Activated B cell treated with CpG ODN at 0.5 μM for 24 hours (primary cell): ENCODE measurements around the gene GIPC3. TPM values are rescaled to one million over a fixed set of nuclear protein-coding genes. Genes with fewer than 3 reads are reported as not detected.

Experiments used
- ATAC-seq: fragments of 200-7000 bp; cut with Tn5 transposase; one replicate; pipeline ENCODE4 v1.10.0; 2021; ENCODE audit warnings: low read depth, mild to moderate bottlenecking, moderate library complexity
- CTCF ChIA-PET: fragments of 350-600 bp; sonication (Branson Sonifier 250); formaldehyde crosslinking; loops from one replicate; lab custom pipeline; 2021; ENCODE audit warnings: antibody characterized with exemption; lab: Charles Lee
- POLR2A ChIA-PET: fragments of 350-600 bp; sonication (Branson Sonifier 250); formaldehyde crosslinking; loops from one replicate; lab custom pipeline; 2021; ENCODE audit warnings: antibody characterized with exemption; lab: Charles Lee
- DNase-seq: peaks from one replicate; pipeline ENCODE4 v3.0.0; 2022
- H3K27ac Mint-ChIP-seq: one replicate; pipeline ENCODE4 v1.8.0; 2020; ENCODE audit warnings: mixed read lengths
- H3K27me3 Mint-ChIP-seq: one replicate; pipeline ENCODE4 v1.8.0; 2021; ENCODE audit warnings: mixed read lengths
- H3K36me3 Mint-ChIP-seq: one replicate; pipeline ENCODE4 v1.8.0; 2021; ENCODE audit warnings: low read depth, mixed read lengths
- H3K4me1 Mint-ChIP-seq: one replicate; pipeline ENCODE4 v1.8.0; 2021; ENCODE audit warnings: mixed read lengths
- H3K4me3 Mint-ChIP-seq: one replicate; pipeline ENCODE4 v1.8.0; 2020; ENCODE audit warnings: mild to moderate bottlenecking, mixed read lengths
- H3K9me3 Mint-ChIP-seq: one replicate; pipeline ENCODE4 v1.8.0; 2020; ENCODE audit warnings: mixed read lengths
- CTCF ChIP-seq: fragments of 200-600 bp; IDR thresholded peaks from one replicate; pipeline ENCODE4 v1.8.0; 2022; ENCODE audit warnings: antibody characterized with exemption, mild to moderate bottlenecking
- intact Hi-C: fragments of 100-400 bp; cut with micrococcal nuclease; formaldehyde crosslinking; loops from one replicate; pipeline ENCODE4 v1.15.1; 2024
- total RNA-seq: library from RNA; stranded (reverse); gene quantifications from 2 replicates; pipeline ENCODE4 v1.2.3, GENCODE V29; 2022

The GIPC3 gene
- total RNA-seq, 1 donor from 2014 or later: 0.29 TPM

GRCh38 chr19:3622224-3622623 is 36.9 kb downstream of the GIPC3 start:
- ATAC-seq (no peak), DNase-seq (no peak)
- no peak overlapping the region for H3K27ac Mint-ChIP-seq
- POLR2A ChIA-PET: interaction anchor here (0.6 to 1.1 kb wide), 4 partner anchors 60 to 855 kb away, joined by 5 to 8 read pairs (median 6); partner anchors contain the start of gene DOHH
- no peaks in the 10 kb centered on the region for H3K9me3 Mint-ChIP-seq
- intact Hi-C loops: no loop called here
- H3K4me3 Mint-ChIP-seq: no peak overlapping the region
- CTCF ChIA-PET: interaction anchor here (1.1 kb wide), 1 partner anchor 14 kb away, joined by 3 read pairs; no protein-coding TSS in a partner anchor
- H3K36me3 Mint-ChIP-seq: peaks cover 38% of the 10 kb centered on the region
- H3K4me1 Mint-ChIP-seq: peaks cover 40% of the 10 kb centered on the region
- no peaks in the 10 kb centered on the region for H3K27me3 Mint-ChIP-seq
- no peak for TF ChIP-seq CTCF

GRCh38 chr19:3623716-3624115 is 38.4 kb downstream of the GIPC3 start:
- Mint-ChIP-seq H3K36me3 (peaks cover 34% of the 10 kb centered on the region), H3K9me3 (no peaks in the 10 kb centered on the region), H3K4me1 (peaks cover 30% of the 10 kb centered on the region), H3K27ac (no peak overlapping the region), H3K4me3 (no peak overlapping the region), H3K27me3 (no peaks in the 10 kb centered on the region)
- DNase-seq: no peak
- CTCF ChIA-PET: no interaction called here
- intact Hi-C loops: no loop called here
- ATAC-seq: no peak
- POLR2A ChIA-PET: no interaction called here
- TF ChIP-seq CTCF: no peak

GRCh38 chr19:3625996-3626472 is 40.8 kb downstream of the GIPC3 start:
- peaks cover 23% of the 10 kb centered on the region for H3K36me3 Mint-ChIP-seq
- ChIA-PET POLR2A (interaction anchor here (0.9 kb wide), 1 partner anchor 18 kb away, joined by 4 read pairs; no protein-coding TSS in a partner anchor), CTCF (no interaction called here)
- peaks cover 30% of the 10 kb centered on the region for H3K4me1 Mint-ChIP-seq
- H3K27me3 Mint-ChIP-seq: no peaks in the 10 kb centered on the region
- no peak for TF ChIP-seq CTCF
- peak overlapping the region; percentile 97 for H3K4me3 Mint-ChIP-seq
- no peaks in the 10 kb centered on the region for H3K9me3 Mint-ChIP-seq
- peak overlapping the region; percentile 99 for H3K27ac Mint-ChIP-seq
- intact Hi-C loops: loop anchor here (2.0 kb wide), 4 partner anchors 69 to 345 kb away; partner anchors contain the start of genes DAPK3, FZR1, MFSD12 and PIP5K1C
- no peak for ATAC-seq
- no peak for DNase-seq

DNA sequence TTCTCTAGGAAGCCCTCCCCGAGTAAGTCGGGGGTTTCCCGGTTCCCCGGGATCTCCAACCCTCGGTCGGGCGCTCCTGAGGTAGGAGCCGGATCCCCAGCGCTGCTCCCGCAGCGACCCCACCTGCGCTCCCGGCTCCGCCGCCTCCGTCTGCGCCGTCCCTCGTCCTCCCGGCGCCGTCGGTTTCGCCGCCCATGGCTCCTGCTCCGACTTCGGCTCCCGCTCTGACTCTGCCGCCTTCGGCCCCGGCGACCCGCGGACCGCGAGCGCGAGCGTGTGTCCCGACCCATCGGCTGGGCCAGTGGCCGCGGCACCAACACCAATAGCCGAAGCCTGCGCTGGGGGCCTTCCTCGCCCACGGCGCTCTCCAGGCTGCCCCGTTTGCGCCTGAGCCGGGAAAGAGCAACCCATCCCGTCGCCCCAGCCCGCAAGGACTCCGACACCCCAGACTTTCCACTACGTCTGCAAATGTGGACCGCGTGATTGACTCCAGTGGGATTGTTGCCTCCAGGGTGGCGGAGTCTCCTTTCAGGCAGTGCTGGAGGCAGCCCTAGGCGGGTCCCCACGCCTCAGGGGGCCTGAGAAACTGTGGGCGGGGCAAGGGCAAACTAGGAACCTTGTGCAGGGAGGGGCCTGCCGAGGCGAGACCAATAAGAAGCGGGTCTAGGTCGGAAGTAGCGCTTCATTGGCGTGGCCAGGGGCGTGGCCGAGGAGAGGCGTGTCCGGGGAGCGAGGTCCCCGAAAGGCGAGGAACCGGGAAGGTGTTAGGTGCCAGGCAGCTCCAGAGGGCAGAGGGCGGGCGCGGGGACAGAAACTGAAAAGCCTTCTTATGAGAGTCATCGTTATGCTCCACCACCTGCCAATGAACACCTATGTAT is 41.4 kb downstream of the GIPC3 start, which contains the start of gene CACTIN:
Gene CACTIN (minus strand): TSS at position 318 of the 878 bp plus-strand sequence. CDS start 28 bp downstream, at position 290.
- Mint-ChIP-seq H3K27ac (peak within 1 kb of the TSS; percentile 99), H3K9me3 (no peaks in the 10 kb centered on the region), H3K36me3 (peaks cover 19% of the 10 kb centered on the region), H3K4me3 (peak within 1 kb of the TSS; percentile 97), H3K27me3 (no peaks in the 10 kb centered on the region), H3K4me1 (peaks cover 30% of the 10 kb centered on the region)
- CTCF ChIA-PET: interaction anchor here (1.0 to 1.2 kb wide), 2 partner anchors 8 to 82 kb away, joined by 3 read pairs; no protein-coding TSS in a partner anchor
- ATAC-seq: peak; percentile 98
- peak; percentile 95 for DNase-seq
- intact Hi-C loops: loop anchor here (1.0 to 2.0 kb wide), 6 partner anchors 54 to 344 kb away; partner anchors contain the start of genes DAPK3, FZR1, HMG20B and MFSD12
- POLR2A ChIA-PET: interaction anchor here (0.7 to 1.5 kb wide), 3 partner anchors 18 to 126 kb away, joined by 3 to 6 read pairs (median 3); partner anchors contain the start of gene DOHH
- TF ChIP-seq CTCF: no peak
